Measurements from ENCODE around the gene BCAS3. TPM values are rescaled to one million over a fixed set of nuclear protein-coding genes. Genes with fewer than 3 reads are reported as not detected.

BCAS3 gene
- total and polyA plus RNA-seq, 9 donors, result 9.4 to 37.0 (median 21.6) TPM

- no peak for DNase-seq
- WGBS, 3 donors, result 32 to 49% (median 42%) methylated on average over 2 of the region's 2 CpGs
- Histone ChIP-seq H3K36me3 (no peaks in the 10 kb centered on the region), H3K27ac (no peak overlapping the region), H3K9me3 (no peaks in the 10 kb centered on the region), H3K4me3 (no peak overlapping the region), H3K4me1 (ENCODE audit: insufficient read depth) (no peaks in the 10 kb centered on the region), H3K27me3 (no peaks in the 10 kb centered on the region)
- intact Hi-C loops (cut with DNase I), result no loop called here
- TF ChIP-seq EP300 (IDR thresholded peaks at IDR 0.05) (no peak), POLR2A (IDR thresholded peaks at IDR 0.05) (no peak), CTCF (IDR thresholded peaks at IDR 0.05) (no peak)
These were observed 67.9 kb downstream of the BCAS3 start for GRCh38 chr17:60745544-60745943.

- intact Hi-C loops (cut with DNase I), result no loop called here
These were observed 69.6 kb downstream of the BCAS3 start for GRCh38 chr17:60747069-60747808.

GRCh38 chr17:60748204-60748603, 70.6 kb downstream of the BCAS3 start:
- Histone ChIP-seq H3K36me3 (no peaks in the 10 kb centered on the region), H3K9me3 (no peaks in the 10 kb centered on the region), H3K27ac (no peak overlapping the region), H3K27me3 (no peaks in the 10 kb centered on the region), H3K4me1 (ENCODE audit: insufficient read depth) (no peaks in the 10 kb centered on the region), H3K4me3 (no peak overlapping the region)
- intact Hi-C loops (cut with DNase I), result no loop called here
- no peak for DNase-seq
- TF ChIP-seq EP300 (IDR thresholded peaks at IDR 0.05) (no peak), CTCF (IDR thresholded peaks at IDR 0.05) (no peak), POLR2A (IDR thresholded peaks at IDR 0.05) (no peak)
- 82 to 90% (median 83%) methylated on average over 2 of the region's 2 CpGs for WGBS, 3 donors

More at GRCh38 chr17:60747069-60747808, 69.6 kb downstream of the BCAS3 start:
- Histone ChIP-seq H3K9me3 (no peaks in the 10 kb centered on the region), H3K36me3 (no peaks in the 10 kb centered on the region), H3K4me1 (ENCODE audit: insufficient read depth) (no peaks in the 10 kb centered on the region), H3K27ac (no peak overlapping the region), H3K4me3 (no peak overlapping the region), H3K27me3 (no peaks in the 10 kb centered on the region)
- DNase-seq, result no peak
- 82 to 85% (median 83%) methylated on average over 5 of the region's 5 CpGs for WGBS, 3 donors
- TF ChIP-seq POLR2A (IDR thresholded peaks at IDR 0.05) (no peak), EP300 (IDR thresholded peaks at IDR 0.05) (no peak), CTCF (IDR thresholded peaks at IDR 0.05) (no peak)

- Histone ChIP-seq H3K36me3 (no peaks in the 10 kb centered on the region), H3K4me3 (no peak overlapping the region), H3K27me3 (no peaks in the 10 kb centered on the region), H3K27ac (no peak overlapping the region), H3K9me3 (no peaks in the 10 kb centered on the region), H3K4me1 (ENCODE audit: insufficient read depth) (no peaks in the 10 kb centered on the region)
- TF ChIP-seq CTCF (IDR thresholded peaks at IDR 0.05) (no peak), EP300 (IDR thresholded peaks at IDR 0.05) (no peak), POLR2A (IDR thresholded peaks at IDR 0.05) (no peak)
- intact Hi-C loops (cut with DNase I), result no loop called here
- WGBS, 3 donors, result 89 to 91% (median 91%) methylated on average over 4 of the region's 4 CpGs
- DNase-seq, result no peak
These were observed 71.4 kb downstream of the BCAS3 start for GRCh38 chr17:60749050-60749449.

Data from ovary (tissue), 9 donors.